OCI-LY1 (cell line): Measurements from ENCODE around the gene SDK1.

Source experiments
- CTCF ChIP-seq: fragments of 200-600 bp; sonication (generic), shearing (Covaris generic); IDR thresholded peaks from 2 replicates; pipeline ENCODE4 v1.5.1; 2017; ENCODE audit warnings: mild to moderate bottlenecking, antibody characterized with exemption, low read length, moderate library complexity, mixed read lengths
- EZH2 ChIP-seq: fragments of 200-600 bp; sonication (generic), shearing (Covaris generic); IDR thresholded peaks from 2 replicates; pipeline ENCODE4 v1.8.0; 2017; ENCODE audit warnings: borderline replicate concordance, mixed run types, mild to moderate bottlenecking, antibody characterized with exemption, low read length, moderate library complexity, mixed read lengths

- no peak for TF ChIP-seq CTCF
- TF ChIP-seq EZH2, result no peak
Measured at GRCh38 chr7:4026941-4027486, 726.0 kb downstream of the SDK1 start.
